Stomach (tissue), 4 donors: ENCODE results near the gene LHFPL5.

Experiments used
- EP300 ChIP-seq: sonication (generic); formaldehyde crosslinking; IDR thresholded peaks from one replicate; pipeline ENCODE4 v1.6.1; 2017; ENCODE audit warnings: antibody characterized with exemption
- POLR2A ChIP-seq, 4 donors: fragments of 450-650 bp; IDR thresholded peaks; one replicate each; pipeline ENCODE4 v1.6.1; 2016; ENCODE audit warnings: antibody characterized with exemption in 4 of 4, control low read depth in 2 of 4, mild to moderate bottlenecking in 1 of 4, moderate library complexity in 1 of 4
- POLR2AphosphoS5 ChIP-seq, 3 donors: sonication (generic); formaldehyde crosslinking; IDR thresholded peaks; one replicate each; pipeline ENCODE4 v1.6.1; 2016; ENCODE audit warnings: antibody characterized with exemption in 3 of 3
- TF ChIP-seq, protein P1 (sequence below), 7 experiments: fragments of 450-650 bp in 4 of 7; fragments of 200-600 bp in 3 of 7; sonication (generic) in 3 of 7; IDR thresholded peaks; one replicate each; pipeline ENCODE4 v1.5.1; 2016 to 2019; ENCODE audit warnings: antibody characterized with exemption in 7 of 7, control low read depth in 2 of 7, mild to moderate bottlenecking in 1 of 7

DNA sequence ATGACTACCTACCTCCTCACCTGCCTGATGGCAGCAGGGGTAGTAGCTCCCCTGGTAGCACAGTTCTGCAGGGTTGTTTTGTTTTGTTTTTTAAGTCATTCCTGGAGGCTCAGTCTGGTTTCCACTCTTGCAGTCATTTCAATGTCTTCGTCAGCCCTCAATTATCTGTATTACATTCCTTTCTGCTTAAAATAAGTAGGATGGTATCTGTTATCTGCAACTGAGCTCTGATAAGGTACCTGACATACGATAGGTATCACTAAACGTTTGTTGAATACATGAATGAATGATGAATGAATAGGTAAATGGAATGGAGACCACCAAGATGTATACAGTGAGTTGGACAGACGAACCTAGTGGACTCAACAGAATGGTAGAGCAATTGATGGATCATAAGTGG, 35.9 kb upstream of the LHFPL5 start:
- TF ChIP-seq EP300 (no peak), POLR2A (IDR thresholded peaks at IDR 0.05) (no peak), POLR2AphosphoS5 (IDR thresholded peaks at IDR 0.05) (no peak)
- TF ChIP-seq, protein P1, sequence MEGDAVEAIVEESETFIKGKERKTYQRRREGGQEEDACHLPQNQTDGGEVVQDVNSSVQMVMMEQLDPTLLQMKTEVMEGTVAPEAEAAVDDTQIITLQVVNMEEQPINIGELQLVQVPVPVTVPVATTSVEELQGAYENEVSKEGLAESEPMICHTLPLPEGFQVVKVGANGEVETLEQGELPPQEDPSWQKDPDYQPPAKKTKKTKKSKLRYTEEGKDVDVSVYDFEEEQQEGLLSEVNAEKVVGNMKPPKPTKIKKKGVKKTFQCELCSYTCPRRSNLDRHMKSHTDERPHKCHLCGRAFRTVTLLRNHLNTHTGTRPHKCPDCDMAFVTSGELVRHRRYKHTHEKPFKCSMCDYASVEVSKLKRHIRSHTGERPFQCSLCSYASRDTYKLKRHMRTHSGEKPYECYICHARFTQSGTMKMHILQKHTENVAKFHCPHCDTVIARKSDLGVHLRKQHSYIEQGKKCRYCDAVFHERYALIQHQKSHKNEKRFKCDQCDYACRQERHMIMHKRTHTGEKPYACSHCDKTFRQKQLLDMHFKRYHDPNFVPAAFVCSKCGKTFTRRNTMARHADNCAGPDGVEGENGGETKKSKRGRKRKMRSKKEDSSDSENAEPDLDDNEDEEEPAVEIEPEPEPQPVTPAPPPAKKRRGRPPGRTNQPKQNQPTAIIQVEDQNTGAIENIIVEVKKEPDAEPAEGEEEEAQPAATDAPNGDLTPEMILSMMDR (IDR thresholded peaks at IDR 0.05), result no peak
